ENCODE results near the gene DNAH2. TPM values are rescaled to one million over a fixed set of nuclear protein-coding genes. Genes with fewer than 3 reads are reported as not detected.
A peak's percentile ranks its signal among the peaks of the same experiment; 100 is the strongest.

The DNAH2 gene
- total and polyA plus RNA-seq, 2 of the 13 experiments (the other 11 are each of a cell fraction or from before 2014, with no cell fraction given): not detected

DNA sequence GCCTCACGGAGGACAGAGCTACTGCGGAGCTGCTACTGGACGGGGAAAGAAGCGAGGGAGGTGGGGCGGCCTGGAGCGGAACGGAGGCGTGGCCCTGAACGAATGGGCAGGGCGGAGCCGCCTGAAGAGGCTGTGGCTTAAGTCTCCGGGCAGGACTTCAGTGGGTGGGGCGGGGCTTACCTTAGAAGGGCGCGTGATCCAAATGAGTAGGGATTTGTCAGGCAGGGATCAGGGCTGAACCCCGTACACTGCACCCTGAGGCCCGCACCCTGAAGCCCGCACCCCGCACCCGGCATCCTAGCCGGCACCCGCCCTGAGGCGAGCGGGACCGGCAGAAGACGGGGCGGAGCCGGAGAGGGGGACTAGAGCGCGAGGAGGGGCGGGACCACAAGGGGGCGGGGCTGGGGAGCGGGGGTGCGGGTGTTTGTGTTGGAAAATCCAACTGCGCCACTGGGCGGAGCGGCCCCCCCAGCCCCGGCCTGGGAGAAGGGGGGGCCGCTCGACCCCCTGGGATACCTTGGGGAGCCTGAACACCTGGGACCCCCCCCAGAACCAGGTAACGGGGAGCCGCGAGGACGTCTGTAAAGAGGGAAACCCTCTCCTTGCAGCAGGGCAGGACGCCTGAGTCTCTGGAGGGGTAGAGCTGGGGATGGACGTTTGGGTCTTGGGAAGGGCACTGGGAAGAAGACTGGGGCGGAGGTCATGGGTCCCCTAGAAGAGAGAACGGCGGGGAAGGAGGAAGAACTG, 116.4 kb downstream of the DNAH2 start, which contains the start of gene KDM6B (continued):
- TF ChIP-seq, protein P1, sequence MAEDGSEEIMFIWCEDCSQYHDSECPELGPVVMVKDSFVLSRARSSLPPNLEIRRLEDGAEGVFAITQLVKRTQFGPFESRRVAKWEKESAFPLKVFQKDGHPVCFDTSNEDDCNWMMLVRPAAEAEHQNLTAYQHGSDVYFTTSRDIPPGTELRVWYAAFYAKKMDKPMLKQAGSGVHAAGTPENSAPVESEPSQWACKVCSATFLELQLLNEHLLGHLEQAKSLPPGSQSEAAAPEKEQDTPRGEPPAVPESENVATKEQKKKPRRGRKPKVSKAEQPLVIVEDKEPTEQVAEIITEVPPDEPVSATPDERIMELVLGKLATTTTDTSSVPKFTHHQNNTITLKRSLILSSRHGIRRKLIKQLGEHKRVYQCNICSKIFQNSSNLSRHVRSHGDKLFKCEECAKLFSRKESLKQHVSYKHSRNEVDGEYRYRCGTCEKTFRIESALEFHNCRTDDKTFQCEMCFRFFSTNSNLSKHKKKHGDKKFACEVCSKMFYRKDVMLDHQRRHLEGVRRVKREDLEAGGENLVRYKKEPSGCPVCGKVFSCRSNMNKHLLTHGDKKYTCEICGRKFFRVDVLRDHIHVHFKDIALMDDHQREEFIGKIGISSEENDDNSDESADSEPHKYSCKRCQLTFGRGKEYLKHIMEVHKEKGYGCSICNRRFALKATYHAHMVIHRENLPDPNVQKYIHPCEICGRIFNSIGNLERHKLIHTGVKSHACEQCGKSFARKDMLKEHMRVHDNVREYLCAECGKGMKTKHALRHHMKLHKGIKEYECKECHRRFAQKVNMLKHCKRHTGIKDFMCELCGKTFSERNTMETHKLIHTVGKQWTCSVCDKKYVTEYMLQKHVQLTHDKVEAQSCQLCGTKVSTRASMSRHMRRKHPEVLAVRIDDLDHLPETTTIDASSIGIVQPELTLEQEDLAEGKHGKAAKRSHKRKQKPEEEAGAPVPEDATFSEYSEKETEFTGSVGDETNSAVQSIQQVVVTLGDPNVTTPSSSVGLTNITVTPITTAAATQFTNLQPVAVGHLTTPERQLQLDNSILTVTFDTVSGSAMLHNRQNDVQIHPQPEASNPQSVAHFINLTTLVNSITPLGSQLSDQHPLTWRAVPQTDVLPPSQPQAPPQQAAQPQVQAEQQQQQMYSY (CRISPR knock-in tag; IDR thresholded peaks at IDR 0.05): no peak
- TF ChIP-seq SOX5 (CRISPR knock-in tag; IDR thresholded peaks at IDR 0.05; ENCODE audit: borderline replicate concordance) (0 out of 2 replicates have a peak, but pooled peaks have one; percentile 9), KLF16 (CRISPR knock-in tag; IDR thresholded peaks at IDR 0.05) (peak in 1 of 2 experiments; percentile 38; a peak in 1 of 4 replicates), SRSF1 (optimal IDR thresholded peaks at IDR 0.05; ENCODE audit: low read depth, low read length) (no peak), YEATS4 (CRISPR knock-in tag; IDR thresholded peaks at IDR 0.05; ENCODE audit: borderline replicate concordance) (no peak), XRCC5 (optimal IDR thresholded peaks at IDR 0.05; ENCODE audit: low read length) (no peak), ZNF776 (CRISPR knock-in tag; IDR thresholded peaks at IDR 0.05) (peak; percentile 41; the same call in 1 of the 2 replicates), POLR2A (IDR thresholded peaks at IDR 0.05; ENCODE audit: insufficient read depth in 1 of 2, low read depth in 2 of 2, low read length in 2 of 2) (0 out of 4 replicates have a peak, but pooled peaks of 1 of the 2 experiments have one; percentile 50), HNRNPLL (IDR thresholded peaks at IDR 0.05; ENCODE audit: low read depth, low read length, poor library complexity, severe bottlenecking) (peak; percentile 35), NR2F1 (CRISPR knock-in tag; IDR thresholded peaks at IDR 0.05) (no peak), ZSCAN30 (CRISPR knock-in tag; IDR thresholded peaks at IDR 0.05) (no peak), CBFB (CRISPR knock-in tag; IDR thresholded peaks at IDR 0.05) (no peak), ZNF17 (CRISPR knock-in tag; IDR thresholded peaks at IDR 0.05) (no peak)
- TF ChIP-seq, protein P2, sequence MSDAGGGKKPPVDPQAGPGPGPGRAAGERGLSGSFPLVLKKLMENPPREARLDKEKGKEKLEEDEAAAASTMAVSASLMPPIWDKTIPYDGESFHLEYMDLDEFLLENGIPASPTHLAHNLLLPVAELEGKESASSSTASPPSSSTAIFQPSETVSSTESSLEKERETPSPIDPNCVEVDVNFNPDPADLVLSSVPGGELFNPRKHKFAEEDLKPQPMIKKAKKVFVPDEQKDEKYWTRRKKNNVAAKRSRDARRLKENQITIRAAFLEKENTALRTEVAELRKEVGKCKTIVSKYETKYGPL (CRISPR knock-in tag; IDR thresholded peaks at IDR 0.05): no peak
- TF ChIP-seq, protein P3, sequence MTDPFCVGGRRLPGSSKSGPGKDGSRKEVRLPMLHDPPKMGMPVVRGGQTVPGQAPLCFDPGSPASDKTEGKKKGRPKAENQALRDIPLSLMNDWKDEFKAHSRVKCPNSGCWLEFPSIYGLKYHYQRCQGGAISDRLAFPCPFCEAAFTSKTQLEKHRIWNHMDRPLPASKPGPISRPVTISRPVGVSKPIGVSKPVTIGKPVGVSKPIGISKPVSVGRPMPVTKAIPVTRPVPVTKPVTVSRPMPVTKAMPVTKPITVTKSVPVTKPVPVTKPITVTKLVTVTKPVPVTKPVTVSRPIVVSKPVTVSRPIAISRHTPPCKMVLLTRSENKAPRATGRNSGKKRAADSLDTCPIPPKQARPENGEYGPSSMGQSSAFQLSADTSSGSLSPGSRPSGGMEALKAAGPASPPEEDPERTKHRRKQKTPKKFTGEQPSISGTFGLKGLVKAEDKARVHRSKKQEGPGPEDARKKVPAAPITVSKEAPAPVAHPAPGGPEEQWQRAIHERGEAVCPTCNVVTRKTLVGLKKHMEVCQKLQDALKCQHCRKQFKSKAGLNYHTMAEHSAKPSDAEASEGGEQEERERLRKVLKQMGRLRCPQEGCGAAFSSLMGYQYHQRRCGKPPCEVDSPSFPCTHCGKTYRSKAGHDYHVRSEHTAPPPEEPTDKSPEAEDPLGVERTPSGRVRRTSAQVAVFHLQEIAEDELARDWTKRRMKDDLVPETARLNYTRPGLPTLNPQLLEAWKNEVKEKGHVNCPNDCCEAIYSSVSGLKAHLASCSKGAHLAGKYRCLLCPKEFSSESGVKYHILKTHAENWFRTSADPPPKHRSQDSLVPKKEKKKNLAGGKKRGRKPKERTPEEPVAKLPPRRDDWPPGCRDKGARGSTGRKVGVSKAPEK (CRISPR knock-in tag; IDR thresholded peaks at IDR 0.05; ENCODE audit: borderline replicate concordance): no peak
- TF ChIP-seq, protein P4, sequence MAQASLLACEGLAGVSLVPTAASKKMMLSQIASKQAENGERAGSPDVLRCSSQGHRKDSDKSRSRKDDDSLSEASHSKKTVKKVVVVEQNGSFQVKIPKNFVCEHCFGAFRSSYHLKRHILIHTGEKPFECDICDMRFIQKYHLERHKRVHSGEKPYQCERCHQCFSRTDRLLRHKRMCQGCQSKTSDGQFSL (CRISPR knock-in tag; IDR thresholded peaks at IDR 0.05): peak; percentile 23; the same call in 1 of the 2 replicates
- TF ChIP-seq, protein P5, sequence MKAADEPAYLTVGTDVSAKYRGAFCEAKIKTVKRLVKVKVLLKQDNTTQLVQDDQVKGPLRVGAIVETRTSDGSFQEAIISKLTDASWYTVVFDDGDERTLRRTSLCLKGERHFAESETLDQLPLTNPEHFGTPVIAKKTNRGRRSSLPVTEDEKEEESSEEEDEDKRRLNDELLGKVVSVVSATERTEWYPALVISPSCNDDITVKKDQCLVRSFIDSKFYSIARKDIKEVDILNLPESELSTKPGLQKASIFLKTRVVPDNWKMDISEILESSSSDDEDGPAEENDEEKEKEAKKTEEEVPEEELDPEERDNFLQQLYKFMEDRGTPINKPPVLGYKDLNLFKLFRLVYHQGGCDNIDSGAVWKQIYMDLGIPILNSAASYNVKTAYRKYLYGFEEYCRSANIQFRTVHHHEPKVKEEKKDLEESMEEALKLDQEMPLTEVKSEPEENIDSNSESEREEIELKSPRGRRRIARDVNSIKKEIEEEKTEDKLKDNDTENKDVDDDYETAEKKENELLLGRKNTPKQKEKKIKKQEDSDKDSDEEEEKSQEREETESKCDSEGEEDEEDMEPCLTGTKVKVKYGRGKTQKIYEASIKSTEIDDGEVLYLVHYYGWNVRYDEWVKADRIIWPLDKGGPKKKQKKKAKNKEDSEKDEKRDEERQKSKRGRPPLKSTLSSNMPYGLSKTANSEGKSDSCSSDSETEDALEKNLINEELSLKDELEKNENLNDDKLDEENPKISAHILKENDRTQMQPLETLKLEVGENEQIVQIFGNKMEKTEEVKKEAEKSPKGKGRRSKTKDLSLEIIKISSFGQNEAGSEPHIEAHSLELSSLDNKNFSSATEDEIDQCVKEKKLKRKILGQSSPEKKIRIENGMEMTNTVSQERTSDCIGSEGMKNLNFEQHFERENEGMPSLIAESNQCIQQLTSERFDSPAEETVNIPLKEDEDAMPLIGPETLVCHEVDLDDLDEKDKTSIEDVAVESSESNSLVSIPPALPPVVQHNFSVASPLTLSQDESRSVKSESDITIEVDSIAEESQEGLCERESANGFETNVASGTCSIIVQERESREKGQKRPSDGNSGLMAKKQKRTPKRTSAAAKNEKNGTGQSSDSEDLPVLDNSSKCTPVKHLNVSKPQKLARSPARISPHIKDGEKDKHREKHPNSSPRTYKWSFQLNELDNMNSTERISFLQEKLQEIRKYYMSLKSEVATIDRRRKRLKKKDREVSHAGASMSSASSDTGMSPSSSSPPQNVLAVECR (CRISPR knock-in tag; IDR thresholded peaks at IDR 0.05; ENCODE audit: borderline replicate concordance): peak; percentile 72
